ENCODE results near the gene SYNGR4.

Gene SYNGR4

DNA sequence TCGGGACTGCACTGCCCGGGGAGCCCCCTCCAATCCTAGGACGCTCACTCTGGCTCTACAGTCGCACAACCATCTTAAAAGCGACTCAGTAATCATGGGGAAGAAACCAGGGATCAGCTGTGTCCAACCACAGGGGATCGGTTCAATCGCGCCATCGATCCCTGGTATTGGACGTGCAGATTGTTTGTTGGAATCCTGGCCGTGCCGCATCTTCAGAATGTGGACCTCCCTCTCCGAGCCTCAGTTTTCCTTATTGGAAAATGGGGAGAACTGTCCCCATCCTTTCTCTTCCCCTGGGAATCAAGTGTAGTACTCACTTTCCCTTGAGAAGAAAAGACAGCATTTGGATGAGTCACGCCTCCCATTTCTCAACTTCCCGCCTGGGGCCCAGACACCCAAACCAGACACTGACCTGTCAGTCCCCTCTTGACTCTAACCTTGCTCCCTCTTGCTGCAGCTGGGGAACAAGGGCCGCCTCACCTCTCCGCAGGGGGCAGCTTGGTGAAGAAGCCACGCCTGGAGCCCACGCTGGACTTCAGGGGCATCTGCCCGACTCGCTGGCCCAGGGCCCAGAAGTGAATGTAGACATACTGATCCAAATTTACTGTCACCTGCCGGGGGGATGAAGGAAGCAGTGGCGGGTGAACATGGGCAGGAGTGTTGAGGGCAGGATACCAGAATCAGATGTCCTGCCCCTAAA lies 21.2 kb upstream of the SYNGR4 start:
- peaks cover 8% of the 10 kb centered on the region; the same call in 1 of the 2 replicates for H3K4me1 ChIP-seq (ENCODE audit: control insufficient read depth, insufficient read depth, low read length)
- no peak overlapping the region for H3K27ac ChIP-seq (ENCODE audit: low read depth, low read length)
- no peaks in the 10 kb centered on the region for H3K27me3 ChIP-seq (ENCODE audit: control insufficient read depth, insufficient read depth, low read length)
- no peaks in the 10 kb centered on the region for H3K9me3 ChIP-seq (ENCODE audit: control insufficient read depth, insufficient read depth, low read depth, low read length)
- H3K9ac ChIP-seq (ENCODE audit: low read length): no peak overlapping the region
- no peak overlapping the region for H3K4me3 ChIP-seq (ENCODE audit: low read depth, low read length)
- H3K36me3 ChIP-seq (ENCODE audit: control insufficient read depth, insufficient read depth, low read length): no peaks in the 10 kb centered on the region

DNA sequence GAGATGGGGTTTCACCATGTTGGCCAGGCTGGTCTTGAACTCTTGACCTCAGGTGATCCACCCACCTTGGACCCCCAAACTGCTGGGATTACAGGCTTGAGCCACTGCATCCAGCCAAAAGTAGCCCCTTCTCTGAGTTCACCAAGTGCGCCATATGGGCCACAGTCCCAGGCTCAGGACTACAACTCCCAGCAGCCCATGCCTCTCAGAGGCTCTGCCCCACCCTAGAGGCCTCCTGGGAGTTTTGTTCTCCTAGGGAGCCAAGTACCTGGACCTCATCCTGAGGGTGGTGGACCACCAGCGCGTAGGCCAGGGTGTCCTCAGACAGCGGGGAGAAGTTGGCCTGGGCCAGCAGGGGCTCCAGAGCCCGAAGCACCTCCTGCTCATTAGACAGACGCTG lies 19.3 kb upstream of the SYNGR4 start:
- H3K27me3 ChIP-seq (ENCODE audit: control insufficient read depth, insufficient read depth, low read length): no peaks in the 10 kb centered on the region
- no peaks in the 10 kb centered on the region for H3K9me3 ChIP-seq (ENCODE audit: control insufficient read depth, insufficient read depth, low read depth, low read length)
- H3K36me3 ChIP-seq (ENCODE audit: control insufficient read depth, insufficient read depth, low read length): no peaks in the 10 kb centered on the region
- no peak overlapping the region for H3K27ac ChIP-seq (ENCODE audit: low read depth, low read length)
- no peak overlapping the region for H3K4me3 ChIP-seq (ENCODE audit: low read depth, low read length)
- H3K4me1 ChIP-seq (ENCODE audit: control insufficient read depth, insufficient read depth, low read length): peaks cover 7% of the 10 kb centered on the region; the same call in 1 of the 2 replicates
- H3K9ac ChIP-seq (ENCODE audit: low read length): no peak overlapping the region

DNA sequence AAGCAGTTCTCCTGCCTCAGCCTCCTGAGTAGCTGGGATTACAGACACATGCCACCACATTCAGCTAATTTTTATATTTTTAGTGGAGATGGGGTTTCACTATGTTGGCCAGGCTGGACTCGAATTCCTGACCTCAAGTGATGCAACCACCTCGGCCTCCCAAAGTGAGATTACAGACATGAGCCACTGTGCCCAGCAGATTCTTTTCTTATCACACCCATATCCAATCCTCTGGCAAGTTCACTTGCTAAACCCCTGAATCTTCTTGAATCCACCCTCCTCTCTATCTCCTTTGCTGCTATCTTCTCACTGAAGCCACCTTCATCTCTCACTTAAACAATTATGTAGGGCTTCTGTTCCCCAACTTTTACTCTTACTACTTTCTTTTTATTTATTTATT lies 18.0 kb upstream of the SYNGR4 start:
- no peaks in the 10 kb centered on the region for H3K36me3 ChIP-seq (ENCODE audit: control insufficient read depth, insufficient read depth, low read length)
- H3K4me3 ChIP-seq (ENCODE audit: low read depth, low read length): no peak overlapping the region
- H3K27ac ChIP-seq (ENCODE audit: low read depth, low read length): no peak overlapping the region
- no peaks in the 10 kb centered on the region for H3K27me3 ChIP-seq (ENCODE audit: control insufficient read depth, insufficient read depth, low read length)
- no peaks in the 10 kb centered on the region for H3K9me3 ChIP-seq (ENCODE audit: control insufficient read depth, insufficient read depth, low read depth, low read length)
- peaks cover 7% of the 10 kb centered on the region; the same call in 1 of the 2 replicates for H3K4me1 ChIP-seq (ENCODE audit: control insufficient read depth, insufficient read depth, low read length)
- H3K9ac ChIP-seq (ENCODE audit: low read length): no peak overlapping the region

DNA sequence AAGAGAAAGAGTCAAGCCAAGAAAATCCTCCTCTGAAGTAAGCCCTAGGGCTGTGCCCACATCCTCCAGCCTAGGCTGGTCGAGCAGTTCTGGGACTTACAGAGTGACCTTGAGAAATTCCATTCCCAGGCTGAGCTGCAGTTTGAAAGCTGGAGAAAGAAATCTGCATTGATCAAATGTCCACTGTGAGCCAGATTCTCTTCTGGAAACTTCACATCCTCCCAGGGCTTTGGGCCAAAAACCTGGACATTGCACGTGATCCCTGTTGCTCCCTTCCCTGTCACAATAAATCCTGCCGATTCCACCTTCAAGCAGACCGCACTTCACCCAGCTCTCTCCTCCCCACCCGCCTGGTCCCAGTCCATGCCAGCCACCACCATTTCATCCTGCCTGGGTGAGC lies 16.1 kb upstream of the SYNGR4 start:
- H3K4me3 ChIP-seq (ENCODE audit: low read depth, low read length): no peak overlapping the region
- H3K9me3 ChIP-seq (ENCODE audit: control insufficient read depth, insufficient read depth, low read depth, low read length): no peaks in the 10 kb centered on the region
- H3K27ac ChIP-seq (ENCODE audit: low read depth, low read length): no peak overlapping the region
- H3K36me3 ChIP-seq (ENCODE audit: control insufficient read depth, insufficient read depth, low read length): no peaks in the 10 kb centered on the region
- H3K27me3 ChIP-seq (ENCODE audit: control insufficient read depth, insufficient read depth, low read length): no peaks in the 10 kb centered on the region
- peak overlapping the region; percentile 16 for H3K9ac ChIP-seq (ENCODE audit: low read length)
- peaks cover 3% of the 10 kb centered on the region; the same call in 1 of the 2 replicates for H3K4me1 ChIP-seq (ENCODE audit: control insufficient read depth, insufficient read depth, low read length)

DNA sequence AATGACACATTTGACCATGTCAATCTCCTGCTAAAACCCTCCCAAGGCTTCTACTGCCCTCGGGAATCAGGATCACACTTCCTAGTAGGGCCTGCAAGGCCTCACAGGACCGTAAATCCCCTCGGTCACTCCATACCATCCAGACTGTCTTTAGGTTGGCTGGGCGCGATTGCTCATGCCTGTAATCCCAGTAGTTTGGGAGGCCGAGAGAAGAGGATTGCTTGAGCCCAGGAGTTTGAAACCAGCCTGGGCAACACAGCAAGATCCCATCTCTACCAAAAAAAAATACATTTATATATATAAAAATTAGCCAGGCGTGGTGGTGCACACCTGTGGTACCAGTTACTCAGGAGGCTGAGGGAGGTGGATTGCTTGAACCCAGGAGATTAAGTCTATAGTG lies 15.4 kb upstream of the SYNGR4 start:
- Histone ChIP-seq H3K4me3 (ENCODE audit: low read depth, low read length) (no peak overlapping the region), H3K27ac (ENCODE audit: low read depth, low read length) (no peak overlapping the region), H3K27me3 (ENCODE audit: control insufficient read depth, insufficient read depth, low read length) (no peaks in the 10 kb centered on the region), H3K36me3 (ENCODE audit: control insufficient read depth, insufficient read depth, low read length) (no peaks in the 10 kb centered on the region), H3K9ac (ENCODE audit: low read length) (no peak overlapping the region), H3K4me1 (ENCODE audit: control insufficient read depth, insufficient read depth, low read length) (peaks cover 3% of the 10 kb centered on the region; the same call in 1 of the 2 replicates), H3K9me3 (ENCODE audit: control insufficient read depth, insufficient read depth, low read depth, low read length) (no peaks in the 10 kb centered on the region)

DNA sequence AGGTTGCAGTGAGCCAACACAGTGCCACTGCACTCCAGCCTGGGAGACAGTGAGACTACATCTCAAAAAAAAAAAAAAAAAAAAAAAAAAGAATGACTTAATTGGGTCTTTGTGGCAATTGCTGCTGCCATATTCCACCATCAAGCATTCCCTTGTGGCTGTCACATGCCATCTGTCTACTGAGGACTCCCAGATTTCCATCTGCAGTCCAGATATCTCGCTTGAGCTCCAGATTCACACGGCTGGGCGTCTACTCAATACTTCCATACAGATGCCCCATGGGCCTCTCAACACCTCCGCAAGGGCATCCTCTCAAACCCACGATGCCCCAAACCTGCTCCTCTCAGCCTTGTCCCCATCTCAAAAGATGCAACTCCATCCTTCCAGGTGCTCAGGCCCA lies 13.3 kb upstream of the SYNGR4 start:
- no peak overlapping the region for H3K4me3 ChIP-seq (ENCODE audit: low read depth, low read length)
- H3K36me3 ChIP-seq (ENCODE audit: control insufficient read depth, insufficient read depth, low read length): no peaks in the 10 kb centered on the region
- H3K27ac ChIP-seq (ENCODE audit: low read depth, low read length): no peak overlapping the region
- no peak overlapping the region for H3K9ac ChIP-seq (ENCODE audit: low read length)
- H3K4me1 ChIP-seq (ENCODE audit: control insufficient read depth, insufficient read depth, low read length): peaks cover 3% of the 10 kb centered on the region; the same call in 1 of the 2 replicates
- no peaks in the 10 kb centered on the region for H3K9me3 ChIP-seq (ENCODE audit: control insufficient read depth, insufficient read depth, low read depth, low read length)
- no peaks in the 10 kb centered on the region for H3K27me3 ChIP-seq (ENCODE audit: control insufficient read depth, insufficient read depth, low read length)

DNA sequence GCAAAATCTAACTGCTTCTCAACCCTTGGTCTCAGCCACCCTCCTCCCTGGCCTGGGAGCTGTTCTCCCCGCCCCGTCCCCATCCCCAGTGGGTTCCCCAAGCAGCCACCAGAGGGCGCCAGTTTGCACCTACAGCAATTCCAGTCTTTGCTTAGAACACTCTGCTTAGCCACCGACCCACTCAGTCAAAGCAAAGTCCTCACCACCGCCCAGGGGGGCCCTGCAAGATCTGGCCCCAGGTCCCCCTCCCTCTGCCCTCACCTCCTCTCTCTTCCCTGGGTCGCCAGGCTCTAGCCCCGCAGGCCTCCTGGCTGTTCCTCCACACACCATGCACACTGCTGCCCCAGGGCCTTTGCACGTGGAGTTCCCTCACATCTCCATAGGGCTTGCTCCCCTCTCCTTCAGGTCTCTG lies 12.8 kb upstream of the SYNGR4 start:
- Histone ChIP-seq H3K4me3 (ENCODE audit: low read depth, low read length) (no peak overlapping the region), H3K27me3 (ENCODE audit: control insufficient read depth, insufficient read depth, low read length) (no peaks in the 10 kb centered on the region), H3K9ac (ENCODE audit: low read length) (no peak overlapping the region), H3K27ac (ENCODE audit: low read depth, low read length) (no peak overlapping the region), H3K36me3 (ENCODE audit: control insufficient read depth, insufficient read depth, low read length) (no peaks in the 10 kb centered on the region), H3K4me1 (ENCODE audit: control insufficient read depth, insufficient read depth, low read length) (peaks cover 3% of the 10 kb centered on the region; the same call in 1 of the 2 replicates), H3K9me3 (ENCODE audit: control insufficient read depth, insufficient read depth, low read depth, low read length) (no peaks in the 10 kb centered on the region)

DNA sequence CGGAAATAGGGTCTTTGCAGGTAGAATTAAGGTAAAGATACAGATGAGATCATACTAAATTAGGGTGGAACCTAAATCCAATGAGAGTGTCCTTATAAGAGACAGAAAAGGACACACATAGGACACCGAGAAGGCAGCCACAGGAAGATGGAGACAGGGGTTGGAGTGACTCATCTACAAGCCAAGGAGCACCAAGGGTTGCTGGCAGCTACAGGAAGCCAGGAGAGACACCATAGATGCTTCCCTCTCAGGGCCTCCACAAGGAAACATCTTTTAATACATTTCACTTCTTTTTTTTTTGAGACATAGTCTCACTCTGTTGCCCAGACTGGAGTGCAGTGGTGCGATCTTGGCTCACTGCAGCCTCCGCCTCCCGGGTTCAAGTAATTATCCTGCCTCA lies 10.5 kb upstream of the SYNGR4 start:
- Histone ChIP-seq H3K9ac (ENCODE audit: low read length) (no peak overlapping the region), H3K27ac (ENCODE audit: low read depth, low read length) (no peak overlapping the region)

DNA sequence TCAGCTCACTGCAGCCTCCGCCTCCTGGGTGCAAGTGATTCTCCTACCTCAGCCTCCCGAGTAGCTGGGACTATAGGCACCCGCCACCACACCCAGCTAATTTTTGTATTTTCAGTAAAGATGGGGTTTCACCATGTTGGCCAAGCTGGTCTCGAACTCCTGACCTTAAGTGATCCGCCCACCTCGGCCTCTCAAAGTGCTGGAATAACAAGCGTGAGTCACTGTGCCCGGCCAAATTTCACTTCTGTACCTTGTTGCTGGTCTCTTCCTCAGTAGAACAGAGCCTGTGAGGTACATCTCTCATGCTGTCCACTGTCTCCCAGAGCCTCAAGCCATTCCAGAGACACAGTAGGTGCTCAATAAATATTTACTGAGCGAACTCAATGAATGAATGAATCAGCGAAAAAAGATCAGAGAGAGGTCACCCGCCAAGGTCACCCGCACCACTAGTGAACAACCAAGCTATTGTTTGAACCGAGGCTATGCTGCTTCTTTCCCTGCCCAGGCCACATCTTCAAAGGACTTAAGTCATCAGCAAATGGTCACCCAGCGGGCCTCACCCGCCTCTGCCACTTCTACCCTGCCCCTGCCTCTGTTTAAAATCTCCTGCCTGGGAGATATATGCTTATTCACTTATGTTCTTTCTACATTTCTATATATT lies 9.7 kb upstream of the SYNGR4 start:
- Histone ChIP-seq H3K9ac (ENCODE audit: low read length) (no peak overlapping the region), H3K27ac (ENCODE audit: low read depth, low read length) (no peak overlapping the region), H3K27me3 (ENCODE audit: control insufficient read depth, insufficient read depth, low read length) (no peaks in the 10 kb centered on the region), H3K4me3 (ENCODE audit: low read depth, low read length) (no peak overlapping the region), H3K36me3 (ENCODE audit: control insufficient read depth, insufficient read depth, low read length) (no peaks in the 10 kb centered on the region), H3K4me1 (ENCODE audit: control insufficient read depth, insufficient read depth, low read length) (no peaks in the 10 kb centered on the region), H3K9me3 (ENCODE audit: control insufficient read depth, insufficient read depth, low read depth, low read length) (no peaks in the 10 kb centered on the region)

More for the DNA sequence above, 10.5 kb upstream of the SYNGR4 start:
- H3K36me3 ChIP-seq (ENCODE audit: control insufficient read depth, insufficient read depth, low read length): no peaks in the 10 kb centered on the region
- H3K9me3 ChIP-seq (ENCODE audit: control insufficient read depth, insufficient read depth, low read depth, low read length): no peaks in the 10 kb centered on the region
- H3K27me3 ChIP-seq (ENCODE audit: control insufficient read depth, insufficient read depth, low read length): no peaks in the 10 kb centered on the region
- H3K4me3 ChIP-seq (ENCODE audit: low read depth, low read length): no peak overlapping the region
- no peaks in the 10 kb centered on the region for H3K4me1 ChIP-seq (ENCODE audit: control insufficient read depth, insufficient read depth, low read length)

DNA sequence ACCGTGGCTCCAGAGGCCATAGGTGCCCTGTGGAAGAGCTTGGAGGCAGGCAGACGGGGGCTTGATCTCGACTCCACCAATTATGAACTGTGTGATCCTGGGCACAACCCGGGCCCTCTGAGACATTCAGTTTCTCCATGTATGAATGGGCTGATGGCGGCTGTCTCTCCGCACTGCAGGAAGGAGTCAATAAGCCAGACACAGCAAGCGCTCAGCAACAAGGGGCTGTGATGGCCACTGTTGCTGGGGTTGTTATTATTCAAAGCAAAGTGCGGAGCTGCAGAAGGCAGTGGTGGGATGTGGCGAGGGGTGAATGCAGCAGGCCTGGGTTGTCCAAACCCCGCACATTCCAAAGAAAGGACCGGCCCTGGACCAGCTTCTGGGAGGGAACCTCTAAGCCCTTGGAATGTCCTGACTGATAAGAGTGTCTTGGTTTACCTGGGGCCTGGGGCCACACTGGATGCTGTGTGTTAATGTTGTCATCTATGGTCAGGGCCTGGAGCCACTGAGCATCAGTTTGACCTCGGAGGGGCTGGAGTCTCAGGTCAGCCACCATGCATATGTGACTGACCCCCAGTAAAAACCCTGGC lies 8.7 kb upstream of the SYNGR4 start:
- Histone ChIP-seq H3K9ac (ENCODE audit: low read length) (peak overlapping the region; percentile 33), H3K9me3 (ENCODE audit: control insufficient read depth, insufficient read depth, low read depth, low read length) (no peaks in the 10 kb centered on the region), H3K4me1 (ENCODE audit: control insufficient read depth, insufficient read depth, low read length) (no peaks in the 10 kb centered on the region), H3K27me3 (ENCODE audit: control insufficient read depth, insufficient read depth, low read length) (no peaks in the 10 kb centered on the region), H3K4me3 (ENCODE audit: low read depth, low read length) (no peak overlapping the region), H3K27ac (ENCODE audit: low read depth, low read length) (peak overlapping the region; percentile 54; the same call in 1 of the 2 replicates), H3K36me3 (ENCODE audit: control insufficient read depth, insufficient read depth, low read length) (no peaks in the 10 kb centered on the region)

DNA sequence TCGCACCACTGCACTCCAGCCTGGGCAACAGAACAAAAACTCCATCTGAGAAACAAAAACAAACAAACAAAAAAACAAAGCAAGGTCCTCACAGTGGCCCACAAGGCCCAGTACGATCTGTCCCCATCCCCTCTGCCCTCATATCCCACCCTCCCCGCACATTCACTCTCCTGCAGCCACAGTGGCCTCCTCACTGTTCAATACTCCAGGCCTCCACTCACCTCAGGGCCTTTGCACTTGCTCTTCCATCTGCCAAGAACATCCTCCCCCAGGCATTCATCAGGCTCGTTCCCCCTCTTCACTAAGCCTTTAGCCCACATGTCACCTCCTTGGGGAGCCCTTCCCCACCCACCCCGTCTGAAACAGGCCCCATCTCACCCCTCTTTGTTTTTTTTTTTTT lies 5.0 kb upstream of the SYNGR4 start:
- Histone ChIP-seq H3K4me3 (ENCODE audit: low read depth, low read length) (no peak overlapping the region), H3K9ac (ENCODE audit: low read length) (no peak overlapping the region), H3K9me3 (ENCODE audit: control insufficient read depth, insufficient read depth, low read depth, low read length) (no peaks in the 10 kb centered on the region), H3K27me3 (ENCODE audit: control insufficient read depth, insufficient read depth, low read length) (no peaks in the 10 kb centered on the region), H3K36me3 (ENCODE audit: control insufficient read depth, insufficient read depth, low read length) (no peaks in the 10 kb centered on the region), H3K27ac (ENCODE audit: low read depth, low read length) (no peak overlapping the region), H3K4me1 (ENCODE audit: control insufficient read depth, insufficient read depth, low read length) (0 out of 2 replicates have a peak, but pooled peaks cover 2% of the 10 kb centered on the region)
